SU-DHL-6 (cell line): ENCODE results near the gene IQCN.

Experiments
- H2AFZ ChIP-seq: fragments of 200-600 bp; sonication (generic); 2 replicates; pipeline ENCODE4 v1.6.1; 2014; ENCODE audit warnings: low read depth, mild to moderate bottlenecking, moderate library complexity, mixed read lengths, antibody characterized with exemption, low read length; ENCODE audit not compliant: severe bottlenecking
- H3F3A ChIP-seq: fragments of 200-600 bp; shearing (Covaris generic); 2 replicates; pipeline ENCODE4 v1.6.0; 2016; ENCODE audit warnings: antibody characterized with exemption, mild to moderate bottlenecking; ENCODE audit not compliant: insufficient read depth
- H3K27ac ChIP-seq: fragments of 200-600 bp; sonication (generic); 2 replicates; pipeline ENCODE4 v1.5.1; 2016; ENCODE audit warnings: low read depth, mild to moderate bottlenecking, low read length, moderate library complexity, mixed read lengths
- H3K27me3 ChIP-seq: fragments of 200-600 bp; sonication (generic), shearing (Covaris generic); 2 replicates; pipeline ENCODE4 v1.6.0; 2014; ENCODE audit warnings: mild to moderate bottlenecking, low read length
- H3K36me3 ChIP-seq: fragments of 200-600 bp; sonication (generic); 2 replicates; pipeline ENCODE4 v1.6.1; 2014; ENCODE audit warnings: mild to moderate bottlenecking, low read length, mixed read lengths
- H3K4me2 ChIP-seq: fragments of 300-600, 200-600 bp; shearing (Covaris generic), sonication (generic); 2 replicates; pipeline ENCODE4 v1.6.0; 2014; ENCODE audit warnings: low read length, low read depth, mild to moderate bottlenecking; ENCODE audit not compliant: poor library complexity, severe bottlenecking
- H3K4me3 ChIP-seq: fragments of 200-600 bp; sonication (generic); 2 replicates; pipeline ENCODE4 v1.5.1; 2014; ENCODE audit warnings: antibody characterized with exemption, low read length, mild to moderate bottlenecking, mixed read lengths; ENCODE audit not compliant: insufficient read depth, poor library complexity, severe bottlenecking
- H3K79me2 ChIP-seq: fragments of 200-600 bp; sonication (generic); 2 replicates; pipeline ENCODE4 v1.6.1; 2014; ENCODE audit warnings: mild to moderate bottlenecking, low read length, moderate library complexity; ENCODE audit not compliant: insufficient read depth
- H3K9ac ChIP-seq: fragments of 200-600 bp; sonication (generic); 2 replicates; pipeline ENCODE4 v1.7.0; 2014; ENCODE audit warnings: mild to moderate bottlenecking, low read length
- H3K9me2 ChIP-seq: fragments of 200-600 bp; sonication (generic); replicated peaks from 2 replicates; pipeline ENCODE4 v1.6.1; 2014; ENCODE audit warnings: low read length; ENCODE audit not compliant: insufficient read depth
- H3K9me3 ChIP-seq: fragments of 200-600 bp; sonication (generic); 2 replicates; pipeline ENCODE4 v1.6.1; 2014; ENCODE audit warnings: low read length, mixed read lengths; ENCODE audit not compliant: insufficient read depth
- H4K20me1 ChIP-seq: fragments of 200-600 bp; sonication (generic); 2 replicates; pipeline ENCODE4 v1.6.1; 2014; ENCODE audit warnings: low read depth, mild to moderate bottlenecking, antibody characterized with exemption, low read length, moderate library complexity, mixed read lengths
- CTCF ChIP-seq: fragments of 200-600 bp; sonication (generic); IDR thresholded peaks from one replicate; pipeline ENCODE4 v1.5.1; 2017; ENCODE audit warnings: antibody characterized with exemption, mild to moderate bottlenecking, low read length, moderate library complexity; ENCODE audit not compliant: insufficient read depth, poor library complexity, severe bottlenecking
- EZH2phosphoT487 ChIP-seq: fragments of 200-600 bp; sonication (generic), shearing (Covaris generic); conservative IDR thresholded peaks from 2 replicates; pipeline ENCODE4 v1.6.1; 2018; ENCODE audit warnings: mild to moderate bottlenecking, antibody characterized with exemption, low read length, moderate library complexity, mixed read lengths

Gene IQCN

GRCh38 chr19:18270326-18270725 is 3.9 kb downstream of the IQCN start:
- H3K9me2 ChIP-seq = no peaks in the 10 kb centered on the region
- H3K36me3 ChIP-seq = no peaks in the 10 kb centered on the region
- H3K9me3 ChIP-seq = no peaks in the 10 kb centered on the region
- no peak overlapping the region for H2AFZ ChIP-seq
- TF ChIP-seq CTCF = no peak
- no peak for TF ChIP-seq EZH2phosphoT487
- no peaks in the 10 kb centered on the region for H4K20me1 ChIP-seq
- no peak overlapping the region for H3K4me2 ChIP-seq
- no peak overlapping the region for H3K9ac ChIP-seq
- H3F3A ChIP-seq = 0 out of 2 replicates have a peak, but pooled peaks cover 10% of the 10 kb centered on the region
- no peaks in the 10 kb centered on the region for H3K79me2 ChIP-seq
- no peak overlapping the region for H3K4me3 ChIP-seq
- H3K27ac ChIP-seq = no peak overlapping the region
- no peaks in the 10 kb centered on the region for H3K27me3 ChIP-seq

- Histone ChIP-seq H3K9ac (no peak overlapping the region), H2AFZ (no peak overlapping the region), H3K27me3 (no peaks in the 10 kb centered on the region), H3K9me2 (no peaks in the 10 kb centered on the region), H3K9me3 (no peaks in the 10 kb centered on the region), H4K20me1 (no peaks in the 10 kb centered on the region), H3F3A (0 out of 2 replicates have a peak, but pooled peaks cover 10% of the 10 kb centered on the region), H3K4me2 (no peak overlapping the region), H3K27ac (no peak overlapping the region), H3K4me3 (no peak overlapping the region), H3K36me3 (no peaks in the 10 kb centered on the region), H3K79me2 (no peaks in the 10 kb centered on the region)
- TF ChIP-seq EZH2phosphoT487 (no peak), CTCF (no peak)
Measured at GRCh38 chr19:18269070-18269723, 5.1 kb downstream of the IQCN start.

- 0 out of 2 replicates have a peak, but pooled peaks cover 10% of the 10 kb centered on the region for H3F3A ChIP-seq
- no peaks in the 10 kb centered on the region for H3K79me2 ChIP-seq
- H2AFZ ChIP-seq = no peak overlapping the region
- no peak overlapping the region for H3K4me3 ChIP-seq
- H3K9me3 ChIP-seq = no peaks in the 10 kb centered on the region
- TF ChIP-seq CTCF = no peak
- no peak for TF ChIP-seq EZH2phosphoT487
- H3K27ac ChIP-seq = no peak overlapping the region
- H4K20me1 ChIP-seq = no peaks in the 10 kb centered on the region
- H3K9me2 ChIP-seq = no peaks in the 10 kb centered on the region
- H3K27me3 ChIP-seq = no peaks in the 10 kb centered on the region
- no peak overlapping the region for H3K4me2 ChIP-seq
- H3K9ac ChIP-seq = no peak overlapping the region
- H3K36me3 ChIP-seq = no peaks in the 10 kb centered on the region
Measured at GRCh38 chr19:18266771-18267686, 7.2 kb downstream of the IQCN start.
